AG10803 (cell line): Measurements from ENCODE around the gene ETV7.

Experiments used
- DNase-seq: peaks from one replicate; pipeline ENCODE4 v3.0.0; 2010; ENCODE audit warnings: low read depth
- H3K4me3 ChIP-seq: 2 replicates; pipeline ENCODE4 v1.5.1; 2011; ENCODE audit warnings: mild to moderate bottlenecking, low read length, control low read depth
- CTCF ChIP-seq: conservative IDR thresholded peaks from 2 replicates; pipeline ENCODE4 v1.5.1; 2011; ENCODE audit warnings: mild to moderate bottlenecking, low read length, control low read depth, inconsistent platforms

ETV7 gene

DNA sequence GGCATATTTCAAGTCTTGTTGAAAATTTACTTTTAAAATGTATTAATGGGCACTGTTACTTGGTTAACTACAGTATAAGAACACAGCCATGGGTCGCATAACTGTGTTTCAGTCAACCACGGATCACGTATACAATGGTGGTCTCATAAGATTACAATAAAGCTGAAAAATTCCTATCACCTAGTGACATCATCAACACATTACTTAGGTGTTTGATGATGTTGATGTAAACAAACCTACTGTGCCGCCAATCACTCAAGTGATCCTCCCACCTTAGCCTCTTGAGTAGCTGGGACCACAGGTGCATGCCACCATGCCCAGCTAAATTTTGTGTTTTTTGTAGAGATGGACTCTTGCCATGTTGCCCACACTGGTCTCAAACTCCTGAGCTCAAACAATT lies 16.7 kb upstream of the ETV7 start:
- TF ChIP-seq CTCF = no peak
- H3K4me3 ChIP-seq = no peak overlapping the region
- DNase-seq = no peak

GRCh38 chr6:36402481-36402880 lies 15.0 kb upstream of the ETV7 start:
- TF ChIP-seq CTCF = no peak
- H3K4me3 ChIP-seq = no peak overlapping the region
- peak; percentile 12 for DNase-seq

DNA sequence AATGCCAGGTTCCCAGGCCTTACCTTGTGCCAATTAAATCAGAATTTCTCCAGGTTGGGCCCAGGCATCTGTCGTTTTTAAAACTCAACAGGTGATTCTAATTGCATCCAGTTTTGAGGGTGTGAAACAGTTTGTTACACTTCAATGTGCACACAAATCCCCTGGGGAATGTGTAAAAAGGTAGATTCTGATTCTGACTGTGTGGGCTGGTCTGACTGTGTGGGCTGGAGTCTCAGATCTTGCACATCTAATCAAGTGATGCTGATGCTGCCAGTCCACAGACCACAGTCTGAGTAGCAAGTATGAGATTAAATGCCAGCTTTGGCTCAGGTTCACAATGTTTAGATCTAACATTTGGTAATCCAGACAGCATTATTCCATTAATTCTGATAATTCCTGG lies 12.5 kb upstream of the ETV7 start:
- no peak for TF ChIP-seq CTCF
- H3K4me3 ChIP-seq = no peak overlapping the region
- no peak for DNase-seq

GRCh38 chr6:36392621-36393020 lies 5.2 kb upstream of the ETV7 start:
- TF ChIP-seq CTCF = no peak
- no peak for DNase-seq
- H3K4me3 ChIP-seq = no peak overlapping the region

- no peak overlapping the region for H3K4me3 ChIP-seq
- no peak for TF ChIP-seq CTCF
- DNase-seq = no peak
Measured at GRCh38 chr6:36389353-36389752, 1.9 kb upstream of the ETV7 start.

DNA sequence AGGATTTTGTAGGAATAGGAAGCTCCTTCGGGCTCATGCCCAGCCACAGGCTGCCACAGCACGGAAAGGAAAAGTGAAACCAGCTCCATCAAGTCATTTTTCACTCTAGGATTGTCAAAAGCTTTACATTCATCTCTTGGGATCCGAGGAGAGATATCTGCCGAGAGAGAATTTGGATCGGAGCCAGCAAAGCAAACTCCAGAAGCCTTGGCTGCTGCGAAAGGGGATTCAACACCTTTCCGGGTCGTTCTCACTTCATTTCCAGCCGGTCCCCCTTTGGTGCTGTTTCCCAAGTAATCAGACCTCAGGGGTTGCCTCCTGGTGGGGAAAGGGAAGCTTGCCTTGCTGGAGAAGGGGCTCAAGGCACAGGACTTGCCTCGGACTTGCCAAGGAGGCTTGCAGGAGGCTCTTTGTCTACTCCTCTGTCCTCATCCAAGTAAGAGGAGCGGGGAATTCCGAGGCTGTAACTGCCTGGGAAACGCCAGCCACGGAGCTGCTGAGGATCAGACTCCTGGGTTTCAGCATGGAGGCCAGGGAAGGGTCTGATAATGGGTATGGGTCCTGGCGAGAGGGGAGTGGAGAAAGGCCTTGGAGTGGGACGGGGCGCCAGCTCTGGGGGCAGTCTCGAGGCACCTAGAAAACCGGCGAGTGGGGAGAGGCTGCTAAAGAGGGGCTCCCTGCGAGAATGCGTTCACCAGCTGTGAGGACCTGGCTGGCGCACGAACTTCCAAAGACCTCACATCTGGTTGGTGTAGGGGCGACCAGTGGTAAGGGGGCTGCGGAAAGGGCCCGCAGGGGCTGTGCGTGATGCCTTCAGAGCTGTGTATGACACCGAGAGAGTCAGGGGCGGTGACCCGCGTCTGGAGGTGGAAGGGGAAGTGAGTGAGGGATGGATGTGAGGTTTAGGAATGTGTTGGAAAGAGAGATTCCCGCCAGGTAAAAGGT lies 702 bp downstream of the ETV7 start:
- DNase-seq = peak; percentile 54
- H3K4me3 ChIP-seq = peak overlapping the region; percentile 68
- TF ChIP-seq CTCF = peak; percentile 37

GRCh38 chr6:36384095-36384494 lies 3.4 kb downstream of the ETV7 start:
- TF ChIP-seq CTCF = no peak
- H3K4me3 ChIP-seq = no peak overlapping the region

More at GRCh38 chr6:36384095-36384494, 3.4 kb downstream of the ETV7 start:
- DNase-seq = no peak
